ENCODE results near the gene ZNF277.

ZNF277 gene

GRCh38 chr7:112254709-112255387, 48.4 kb downstream of the ZNF277 start:
- DNase-seq = no peak

GRCh38 chr7:112255388-112255720, 48.9 kb downstream of the ZNF277 start:
- DNase-seq = no peak

- no peak for DNase-seq
Observed at GRCh38 chr7:112257073-112257472, 50.6 kb downstream of the ZNF277 start.

GRCh38 chr7:112260911-112261310, 54.4 kb downstream of the ZNF277 start:
- no peak for DNase-seq

- no peak for DNase-seq
Observed at GRCh38 chr7:112262036-112262435, 55.5 kb downstream of the ZNF277 start.

- no peak for DNase-seq
Observed at GRCh38 chr7:112262855-112263487, 56.5 kb downstream of the ZNF277 start.

GRCh38 chr7:112263519-112263918, 57.0 kb downstream of the ZNF277 start:
- DNase-seq = no peak

- no peak for DNase-seq
Observed at GRCh38 chr7:112266141-112266540, 59.6 kb downstream of the ZNF277 start.

GRCh38 chr7:112266595-112267270, 60.2 kb downstream of the ZNF277 start:
- no peak for DNase-seq

- no peak for DNase-seq
Observed at GRCh38 chr7:112267944-112268691, 61.6 kb downstream of the ZNF277 start.

GRCh38 chr7:112271162-112271561, 64.7 kb downstream of the ZNF277 start:
- DNase-seq = no peak

GRCh38 chr7:112272921-112273561, 66.5 kb downstream of the ZNF277 start:
- DNase-seq = no peak

- no peak for DNase-seq
Observed at GRCh38 chr7:112279042-112279441, 72.5 kb downstream of the ZNF277 start.

- DNase-seq = no peak
Observed at GRCh38 chr7:112280267-112280666, 73.8 kb downstream of the ZNF277 start.

- no peak for DNase-seq
Observed at GRCh38 chr7:112282476-112283188, 76.1 kb downstream of the ZNF277 start.

GRCh38 chr7:112283382-112283910, 77.0 kb downstream of the ZNF277 start:
- no peak for DNase-seq

GRCh38 chr7:112286250-112287086, 80.0 kb downstream of the ZNF277 start:
- DNase-seq = no peak

GRCh38 chr7:112288301-112288700, 81.8 kb downstream of the ZNF277 start:
- DNase-seq = no peak

- no peak for DNase-seq
Observed at GRCh38 chr7:112290065-112290464, 83.6 kb downstream of the ZNF277 start.

- no peak for DNase-seq
Observed at GRCh38 chr7:112292162-112292561, 85.7 kb downstream of the ZNF277 start.

- DNase-seq = no peak
Observed at GRCh38 chr7:112293416-112293815, 86.9 kb downstream of the ZNF277 start.

Data from CD4-positive, alpha-beta T cell treated with Interleukin-4 for 4 hours (primary cell).